Hematopoietic multipotent progenitor cell (in vitro differentiated cells): Measurements from ENCODE around the gene SPECC1. TPM values are rescaled to one million over a fixed set of nuclear protein-coding genes. Genes with fewer than 3 reads are reported as not detected.

Experiments
- DNase-seq, 3 donors: peaks; one replicate each; pipeline ENCODE4 v3.0.0-alpha.2; 2011 to 2015; ENCODE audit warnings: low read depth in 2 of 3, low spot score in 2 of 3
- total RNA-seq: library from RNA; depleted of rRNA; stranded (reverse); fragments of >200 nt; gene quantifications from one replicate; pipeline ENCODE4 v1.2.3, GENCODE V29; 2012

SPECC1 gene
- total RNA-seq, 1 donor, result 39.9 TPM

DNA sequence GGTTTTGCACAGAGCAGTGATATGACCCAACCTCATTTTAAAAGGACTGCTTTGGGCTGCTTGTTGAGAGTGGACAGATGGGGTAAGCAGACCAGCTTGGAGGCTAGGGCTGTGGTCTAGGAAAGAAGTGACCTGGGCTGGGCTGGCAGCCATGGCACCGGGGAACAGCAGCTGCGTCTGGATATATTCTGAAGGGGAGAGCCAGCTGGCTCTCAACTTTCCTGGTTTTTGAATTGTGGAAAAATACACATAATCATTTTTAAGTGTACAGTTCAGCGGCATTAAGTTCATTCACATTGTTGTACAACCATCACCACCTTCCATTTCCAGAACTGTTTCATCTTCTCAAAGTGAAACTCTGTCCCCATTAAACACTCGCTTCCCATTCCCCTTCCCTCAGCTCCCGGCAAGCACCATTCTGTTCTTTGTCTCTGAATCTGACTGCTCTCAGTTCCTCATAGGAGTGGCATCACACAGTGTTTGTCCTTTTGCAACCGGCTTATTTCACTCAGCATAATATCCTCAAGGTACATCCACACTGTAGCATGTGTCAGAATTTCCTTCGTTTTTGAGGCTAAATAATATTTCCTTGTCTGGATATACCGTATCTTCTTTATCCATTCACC lies 113.2 kb downstream of the SPECC1 start:
- no peak for DNase-seq

DNA sequence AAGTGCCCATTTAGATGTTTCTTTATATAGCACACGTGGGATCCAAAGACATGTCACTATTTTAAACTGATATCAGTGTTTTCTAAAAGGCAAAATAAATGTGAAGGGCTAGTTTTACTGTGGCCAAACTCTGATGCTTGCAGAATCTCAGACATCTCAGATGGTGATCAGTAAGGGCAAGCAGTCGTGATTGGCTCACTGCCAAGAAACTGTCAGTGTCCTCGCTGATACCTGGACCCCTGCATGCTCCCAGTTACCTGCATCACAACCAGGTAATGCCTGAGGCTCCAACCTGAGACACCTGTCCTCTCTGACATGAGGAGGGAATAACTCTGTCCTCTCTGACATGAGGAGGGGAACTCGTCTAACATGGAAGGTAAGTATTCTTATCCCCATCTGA lies 114.0 kb downstream of the SPECC1 start:
- DNase-seq, result no peak

DNA sequence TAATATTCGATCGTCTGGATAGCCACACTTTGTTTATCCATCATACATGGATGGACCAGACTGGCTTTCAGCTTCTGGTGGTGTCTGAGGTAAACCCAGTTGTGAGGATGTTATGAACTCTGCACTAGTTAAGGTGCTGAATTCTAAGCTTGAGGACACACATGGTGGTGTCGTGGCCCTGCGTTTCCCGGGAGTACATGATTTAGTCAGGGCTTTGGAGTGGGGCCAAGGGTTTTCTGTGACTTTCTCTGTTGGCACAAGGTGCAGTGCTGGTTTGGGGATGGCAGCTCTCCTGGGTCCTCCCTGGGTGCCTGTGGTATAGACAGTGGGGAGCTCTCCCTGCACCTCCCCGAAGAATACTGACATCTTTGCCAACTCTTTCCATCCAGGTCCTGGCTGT lies 116.6 kb downstream of the SPECC1 start:
- DNase-seq, result no peak

DNA sequence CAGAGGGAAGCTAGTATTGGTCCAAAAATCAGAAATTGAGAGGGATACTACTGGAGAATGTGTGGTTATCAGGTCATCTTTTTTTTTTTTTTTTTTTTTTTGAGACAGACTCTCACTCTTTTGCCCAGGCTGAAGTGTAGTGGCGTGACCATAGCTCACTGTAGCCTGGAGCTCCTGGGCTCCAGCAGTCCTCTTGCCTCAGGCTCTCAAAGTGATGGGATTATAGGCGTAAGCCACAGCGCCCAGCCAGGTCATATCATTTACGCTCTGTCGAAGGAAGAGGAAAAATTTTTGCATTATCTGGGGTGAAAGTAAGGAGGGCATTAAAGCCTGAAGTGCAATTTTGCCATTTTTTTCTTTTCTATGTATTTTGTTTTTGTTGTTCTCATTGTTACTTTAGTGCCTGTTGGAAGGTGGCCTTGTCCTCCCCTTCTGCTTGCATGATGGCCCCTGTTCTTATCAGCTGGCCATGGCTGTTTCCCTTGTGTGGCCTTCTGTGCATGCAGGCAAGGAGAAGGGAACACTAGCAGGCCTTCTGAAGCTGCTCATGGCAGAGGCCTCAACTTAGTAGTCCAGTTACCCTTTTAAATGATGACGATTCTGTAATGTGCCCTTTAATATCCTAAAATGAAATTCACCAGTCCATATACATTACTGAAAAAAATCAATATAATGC lies 118.3 kb downstream of the SPECC1 start:
- no peak for DNase-seq

DNA sequence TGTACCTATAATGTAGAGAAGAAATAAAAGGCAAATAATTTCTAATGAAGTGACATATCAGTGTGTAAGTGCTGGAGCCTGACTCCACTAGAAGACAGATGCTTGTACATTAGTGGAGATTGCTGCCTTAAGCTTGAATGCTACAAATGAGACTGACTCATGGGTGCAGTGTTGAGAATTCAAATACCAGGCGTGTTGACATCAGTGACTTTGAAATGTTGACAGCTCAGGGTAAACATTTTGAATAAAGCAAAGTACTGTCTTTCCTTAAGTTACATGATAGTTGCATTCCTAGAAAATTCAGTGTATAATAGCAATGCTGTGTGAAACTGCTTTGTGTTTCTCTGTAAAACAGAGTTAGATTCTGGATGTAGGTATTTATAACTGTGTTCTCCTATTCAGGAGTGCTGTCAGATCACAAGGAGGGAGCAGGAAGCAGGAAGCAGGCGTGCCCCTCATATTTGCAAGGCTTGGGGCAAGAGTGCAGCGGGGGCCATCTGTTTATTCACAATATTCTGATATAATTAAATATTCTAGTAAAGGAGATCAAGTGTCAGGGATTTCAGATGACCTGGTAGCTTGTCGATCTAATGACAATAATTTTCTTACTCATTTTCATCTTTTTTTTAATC lies 119.0 kb downstream of the SPECC1 start:
- no peak for DNase-seq

DNA sequence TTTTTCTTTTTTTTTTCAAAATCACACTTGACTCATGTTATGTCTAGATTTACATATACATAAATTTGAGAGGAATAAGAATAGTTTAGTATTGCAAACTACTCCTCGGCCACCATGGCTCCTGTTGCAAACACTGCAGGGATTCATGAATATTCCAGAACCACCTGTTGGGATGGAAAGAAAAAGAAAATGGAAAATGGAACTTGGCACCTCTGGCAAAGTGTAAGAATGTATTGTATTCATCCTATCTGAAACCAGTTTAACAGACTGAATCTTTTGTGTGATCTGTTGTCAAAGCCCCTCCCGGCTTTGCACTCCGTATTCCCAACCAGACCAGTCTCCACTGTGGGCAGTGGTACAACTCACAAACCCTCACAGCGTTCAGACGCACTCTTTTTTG lies 124.4 kb downstream of the SPECC1 start:
- DNase-seq, result no peak

DNA sequence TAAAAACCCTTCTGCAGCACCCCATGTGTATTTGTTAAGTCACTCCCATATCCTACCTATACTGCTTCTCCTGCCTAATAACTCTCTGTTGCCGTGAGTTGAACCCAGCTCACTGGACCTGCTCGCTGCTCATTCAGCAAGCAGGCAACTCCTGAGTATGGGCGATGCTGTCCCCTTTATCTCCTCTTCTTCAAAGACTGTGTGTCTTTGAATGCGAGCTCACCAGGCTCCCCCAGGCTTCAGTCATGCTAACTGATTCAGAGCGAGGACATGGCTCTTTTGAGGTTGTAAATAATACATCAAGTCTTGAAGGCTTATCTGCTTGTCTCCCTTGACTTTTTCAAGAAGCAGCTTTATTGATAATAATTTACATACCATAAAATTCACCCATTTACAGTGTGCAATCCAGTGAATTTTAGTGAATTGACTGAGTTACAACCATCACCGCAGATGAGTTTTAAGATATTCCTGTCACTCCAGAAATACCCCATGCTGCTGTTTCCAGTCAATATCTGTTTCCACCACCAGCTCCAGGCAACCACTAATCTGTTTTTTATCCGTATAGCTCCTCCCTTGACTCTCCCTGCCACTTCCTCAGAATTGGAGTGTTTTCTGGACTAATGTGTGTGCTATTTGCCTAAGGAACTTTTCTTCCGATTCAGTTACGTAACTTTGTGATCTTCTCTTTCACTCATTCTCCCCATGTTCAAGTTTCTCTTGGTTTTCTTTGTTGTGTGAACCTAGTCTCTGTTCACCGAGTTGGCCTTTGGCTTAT lies 132.2 kb downstream of the SPECC1 start:
- no peak for DNase-seq

DNA sequence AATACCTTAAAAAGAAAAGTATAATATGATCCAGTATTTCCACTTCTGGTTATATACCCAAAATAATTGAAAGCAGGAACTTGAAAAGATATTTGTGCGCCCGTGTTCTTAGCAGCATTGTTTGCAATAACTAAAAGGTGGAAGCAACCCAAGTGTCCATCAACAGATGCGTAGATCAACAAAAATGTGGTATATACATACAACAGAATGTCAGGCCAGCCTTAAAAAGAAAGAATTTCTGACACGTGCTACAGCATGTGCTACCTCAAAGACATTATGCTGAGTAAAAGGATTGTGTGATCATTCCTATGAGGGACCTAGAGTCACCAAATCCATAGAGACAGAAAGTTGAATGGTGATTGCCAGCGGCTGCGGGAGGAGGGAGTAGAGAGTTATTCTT lies 133.1 kb downstream of the SPECC1 start:
- DNase-seq, result no peak

DNA sequence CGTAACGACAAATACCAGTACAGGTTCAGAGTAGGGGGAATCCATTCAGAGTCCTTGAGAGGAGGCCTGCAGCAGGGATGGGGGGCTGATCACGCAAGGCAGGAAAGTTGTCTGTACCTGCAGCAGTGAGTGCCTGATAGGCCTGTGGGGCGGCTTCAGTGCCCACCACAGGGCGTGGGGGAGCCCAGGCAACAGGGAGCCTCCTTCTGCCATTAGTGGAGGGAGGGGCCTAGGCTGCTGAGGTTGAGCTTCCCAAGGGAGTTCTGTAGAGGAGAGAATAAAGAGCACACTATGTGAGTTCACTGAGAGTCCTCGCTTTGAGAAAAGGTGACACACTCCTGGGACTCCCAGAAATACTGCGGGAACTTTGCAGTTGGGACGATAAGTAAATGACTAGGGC lies 134.6 kb downstream of the SPECC1 start:
- DNase-seq, result no peak

DNA sequence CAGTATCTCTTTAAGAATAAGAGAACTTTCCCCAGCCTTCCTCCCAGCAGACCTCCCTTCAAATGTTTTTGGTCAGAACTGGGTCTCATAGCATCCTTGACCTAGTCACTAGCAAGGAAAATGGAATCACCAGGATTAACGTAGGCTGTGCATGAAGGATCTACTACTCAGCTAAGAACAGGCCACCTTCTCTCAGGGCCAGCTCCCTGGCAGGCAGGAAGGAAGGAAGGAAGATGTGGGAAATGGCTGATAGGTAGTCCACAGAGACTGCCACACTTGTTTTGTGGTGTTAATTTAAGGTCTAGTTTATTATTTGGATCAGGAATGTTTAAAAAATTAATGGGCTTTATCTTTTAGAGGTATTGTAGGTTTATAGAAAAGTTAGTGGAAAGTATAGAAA lies 136.4 kb downstream of the SPECC1 start:
- no peak for DNase-seq

DNA sequence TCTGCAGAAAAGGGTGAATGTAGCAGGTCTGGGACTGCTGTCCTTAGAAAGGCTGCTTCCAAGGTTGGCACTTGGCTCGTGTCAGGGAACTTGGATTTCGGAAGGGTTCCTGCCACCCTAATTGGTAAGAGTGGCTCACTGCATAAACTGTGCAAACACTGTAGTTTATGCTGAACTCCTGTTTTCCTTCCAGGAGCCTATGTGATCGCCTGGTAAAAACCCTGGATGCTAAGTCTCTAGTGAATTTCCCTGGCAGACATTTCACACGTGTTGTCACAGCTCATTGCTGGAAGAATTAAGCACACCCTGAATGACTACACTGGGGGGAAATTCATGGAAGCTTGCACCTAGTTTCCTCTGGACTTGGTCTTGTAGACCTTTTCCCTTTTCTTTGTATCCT lies 140.1 kb downstream of the SPECC1 start:
- DNase-seq, result no peak

DNA sequence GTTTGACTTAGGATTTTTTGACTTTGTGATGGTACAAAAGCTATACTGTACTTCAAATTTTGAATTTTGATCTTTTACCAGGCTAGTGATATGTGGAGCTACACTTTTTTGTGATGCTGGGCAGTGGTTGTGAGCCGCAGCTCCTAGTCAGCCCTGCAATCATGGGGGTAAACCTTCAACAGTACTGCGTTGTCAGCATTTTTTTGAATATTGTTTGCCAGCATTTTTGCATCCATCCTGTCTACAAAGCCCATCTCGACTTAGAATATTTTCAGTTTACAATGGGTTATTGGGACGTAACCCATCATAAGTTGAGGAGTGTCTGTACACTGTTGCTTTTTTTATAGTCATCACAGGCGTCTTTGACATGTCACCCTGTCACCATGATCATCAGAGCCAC lies 142.0 kb downstream of the SPECC1 start:
- DNase-seq, result no peak

DNA sequence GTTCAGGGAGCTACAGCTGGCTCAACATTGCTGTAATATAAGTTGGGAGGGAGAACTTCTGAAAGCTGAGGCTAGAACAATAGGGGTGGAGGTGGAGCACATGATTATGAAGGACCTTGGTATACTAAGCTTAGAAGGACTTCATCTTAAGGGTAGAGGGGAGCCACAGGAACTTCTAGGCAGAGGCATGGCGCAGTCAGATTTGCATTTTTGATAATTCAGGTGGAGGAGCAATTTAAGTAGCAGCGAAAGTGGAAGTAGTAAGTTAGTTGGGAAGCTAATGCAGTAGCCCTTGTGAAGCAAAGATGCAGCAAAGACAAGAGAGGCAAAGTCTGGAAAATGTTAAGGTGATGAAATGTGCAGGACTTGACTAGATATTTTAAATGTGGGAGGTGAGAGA lies 144.1 kb downstream of the SPECC1 start:
- no peak for DNase-seq

DNA sequence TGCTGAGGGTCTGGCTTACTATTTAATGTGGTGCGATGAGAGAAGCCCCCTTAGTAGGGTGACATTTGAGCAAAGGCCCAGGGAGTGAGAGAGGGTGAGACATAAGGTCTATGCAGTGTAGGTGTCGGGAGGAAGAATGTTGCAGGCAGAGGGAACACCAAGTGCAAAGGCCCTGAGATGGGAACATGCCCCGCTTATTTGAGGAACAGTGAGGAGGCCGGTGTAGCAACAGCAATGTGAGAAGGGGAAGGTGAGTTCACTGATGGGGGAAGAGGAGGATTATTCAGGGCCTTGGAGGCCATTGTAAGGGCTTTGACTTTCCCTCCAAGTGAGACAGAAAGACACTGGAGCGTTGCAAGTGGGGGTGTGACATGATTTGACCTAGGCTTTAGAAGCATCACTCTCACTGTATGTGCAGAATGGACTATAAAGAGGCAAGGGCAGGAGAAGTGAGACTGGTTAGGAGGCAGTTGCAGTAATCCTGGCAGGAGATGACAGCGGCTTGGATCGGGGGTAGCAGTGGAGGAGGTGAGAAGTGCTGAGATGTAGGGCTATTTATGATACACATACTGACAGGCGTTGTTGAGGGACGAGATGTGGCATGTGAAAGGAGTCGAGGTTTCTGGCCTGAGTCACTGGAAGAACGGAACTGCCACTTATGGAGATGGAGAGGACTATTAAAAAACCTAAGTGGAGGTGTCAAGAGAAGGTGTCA lies 145.3 kb downstream of the SPECC1 start:
- DNase-seq, result no peak

DNA sequence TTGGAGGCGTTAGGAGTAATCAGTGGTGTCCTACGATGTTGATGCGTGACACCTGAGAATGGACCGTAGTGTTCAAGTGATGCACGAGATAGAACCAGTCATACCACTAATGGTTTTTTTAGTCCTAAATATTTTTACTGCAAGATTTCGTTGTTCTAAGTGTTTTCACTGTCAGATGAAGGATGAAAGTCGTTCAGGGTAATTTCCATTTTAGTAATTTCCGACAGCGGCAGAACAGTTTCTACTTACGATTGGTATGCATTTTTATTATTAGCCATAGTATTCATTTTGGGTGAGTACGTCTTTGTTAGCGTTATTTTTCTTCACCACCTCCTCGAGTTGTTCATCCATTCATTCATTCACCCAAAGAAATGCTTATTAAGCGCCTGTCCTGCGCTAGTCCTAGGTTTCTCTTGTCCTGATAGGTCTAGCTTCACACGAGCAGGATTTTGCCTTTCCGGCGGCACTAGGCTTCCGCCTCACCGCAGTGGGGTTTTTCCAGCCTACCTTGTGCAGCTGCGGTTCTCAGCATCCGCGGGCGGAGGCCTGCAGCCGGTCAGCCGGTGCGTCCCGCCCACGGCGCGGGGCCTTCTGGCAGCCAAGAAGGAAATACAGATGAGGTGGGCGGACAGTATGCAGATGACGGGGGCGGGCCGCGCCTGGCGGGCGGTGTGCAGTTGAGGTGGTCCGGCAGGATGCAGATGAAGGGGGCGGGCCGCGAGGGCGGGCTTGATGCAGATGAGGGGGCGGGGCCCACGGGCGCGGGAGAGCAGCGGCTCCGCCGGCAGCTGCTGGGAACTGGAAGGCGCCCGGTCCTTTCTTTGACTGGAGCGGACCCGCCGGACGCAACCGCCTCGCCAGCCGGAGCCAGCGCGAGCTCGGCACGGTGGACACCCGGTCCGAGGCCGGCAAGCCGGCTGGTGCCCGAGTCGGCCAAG lies 146.4 kb downstream of the SPECC1 start:
- DNase-seq, result peak; percentile 85 to 98 (median 97)

DNA sequence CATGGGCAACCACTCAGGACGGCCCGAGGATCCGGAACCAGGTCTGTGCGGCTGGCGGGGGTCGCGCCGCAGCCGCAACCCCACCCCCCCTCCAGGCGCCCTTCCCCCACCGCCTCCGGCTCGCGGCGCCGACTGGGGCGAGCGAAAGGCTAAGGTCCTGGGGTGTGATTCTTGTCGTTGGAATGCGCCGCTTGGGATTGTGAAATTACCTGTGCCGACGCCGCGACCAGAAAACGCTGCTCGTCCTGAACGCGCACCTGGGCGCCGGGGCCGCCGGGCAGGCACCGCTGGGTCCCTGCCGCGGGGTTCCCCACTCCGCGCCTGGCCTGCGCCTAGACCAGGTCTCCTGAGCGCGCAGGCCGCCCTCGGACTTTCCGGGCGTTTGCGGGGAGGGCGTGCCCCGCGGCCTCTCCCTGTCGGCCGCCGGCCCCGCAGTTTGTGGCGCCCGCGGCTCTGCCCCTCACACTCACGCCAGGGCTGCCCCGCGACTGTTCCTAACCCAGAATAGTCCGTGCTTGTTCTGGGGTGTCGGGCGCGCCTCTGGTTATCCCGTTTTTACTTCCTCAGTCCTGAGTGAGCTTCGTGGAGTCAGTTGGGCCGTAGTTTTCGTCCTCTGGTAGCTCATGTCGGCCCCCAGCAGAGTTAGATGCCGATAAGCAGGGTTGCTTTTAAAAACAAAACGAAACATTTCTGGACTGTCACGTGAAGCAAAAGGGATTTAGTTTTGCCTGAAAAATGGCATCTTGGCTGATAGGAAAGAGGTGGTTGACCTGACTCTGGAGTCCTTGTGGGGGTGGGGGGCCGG lies 147.2 kb downstream of the SPECC1 start:
- DNase-seq, result peak in 1 of 3 donors; percentile 15

DNA sequence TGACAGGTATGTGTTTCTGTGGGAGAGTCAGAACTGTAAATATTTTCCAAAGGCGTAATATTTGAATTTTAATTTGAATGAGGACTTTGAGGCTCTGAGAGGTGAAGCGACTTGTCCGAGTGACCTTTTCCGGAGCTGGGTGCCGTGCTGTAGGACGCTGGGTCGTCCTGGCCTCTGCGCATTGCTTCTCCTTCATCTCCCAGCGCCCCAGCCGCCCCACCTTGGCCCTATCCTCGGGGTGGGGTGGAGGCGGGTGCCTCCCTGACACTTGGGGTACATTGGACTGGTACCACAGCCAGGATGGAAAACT lies 147.8 kb downstream of the SPECC1 start:
- no peak for DNase-seq

DNA sequence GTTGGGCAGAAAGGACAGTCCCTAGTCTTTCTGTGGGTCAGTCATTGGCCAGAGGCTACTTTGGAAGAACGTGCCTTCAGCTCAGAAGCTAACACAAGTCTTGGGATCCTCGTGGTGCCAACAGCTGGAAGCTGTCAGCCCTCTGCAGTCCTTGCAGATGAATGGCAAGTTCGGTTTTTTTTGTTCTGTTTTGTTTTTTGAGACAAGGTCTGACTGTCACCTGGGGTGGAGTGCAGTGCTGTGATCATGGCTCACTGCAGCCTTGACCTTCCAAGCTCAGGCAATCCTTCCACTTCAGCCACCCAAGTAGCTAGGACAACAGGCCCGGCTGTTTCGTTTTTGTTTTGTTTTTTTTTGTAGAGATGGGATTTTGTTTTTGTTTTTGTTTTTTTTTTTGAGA lies 149.4 kb downstream of the SPECC1 start:
- DNase-seq, result no peak

DNA sequence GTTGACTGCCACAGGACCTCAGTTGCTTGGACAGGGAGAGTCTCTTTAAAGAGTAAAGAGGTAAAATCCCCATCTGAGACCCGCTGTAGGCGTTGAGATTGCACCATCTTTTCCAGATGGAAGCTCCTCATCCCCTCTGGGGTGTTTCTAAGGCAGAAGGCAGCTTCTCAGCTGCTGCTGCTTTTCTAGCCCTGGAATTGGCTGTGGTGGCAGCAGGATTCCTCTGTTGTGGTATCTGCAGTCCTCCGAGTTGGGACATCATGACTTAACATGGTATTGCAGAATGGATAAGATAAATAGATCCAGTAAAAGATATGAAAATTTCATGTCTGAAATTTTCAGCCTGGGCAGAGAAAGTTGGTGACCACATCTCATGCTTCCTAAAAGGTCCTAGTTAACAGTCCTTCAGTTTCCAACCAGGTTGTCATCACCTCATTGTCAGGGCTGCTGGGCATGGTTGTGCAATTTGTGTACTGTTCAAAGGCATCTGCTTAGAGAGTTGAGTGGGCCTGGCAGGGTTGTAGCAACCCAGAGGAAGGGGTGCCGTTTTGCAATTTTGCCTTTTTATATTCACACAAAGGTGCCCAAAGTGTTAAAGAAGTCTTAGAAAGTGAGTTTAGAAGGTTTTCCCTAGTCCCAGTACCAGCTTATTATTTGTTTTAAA lies 150.4 kb downstream of the SPECC1 start:
- no peak for DNase-seq
